H1 (cell line): ENCODE data around the gene LAIR2. TPM values are rescaled to one million over a fixed set of nuclear protein-coding genes. Genes with fewer than 3 reads are reported as not detected.

ENCODE experiments used
- CTCF ChIA-PET: fragments of 300-600 bp; sonication (Branson Sonifier 250); formaldehyde crosslinking; loops from one replicate; lab custom pipeline; 2021; ENCODE audit not compliant: partially characterized antibody; lab: Charles Lee
- POLR2A ChIA-PET: fragments of 300-600 bp; sonication (Branson Sonifier 250); formaldehyde crosslinking; loops from one replicate; lab custom pipeline; 2021; ENCODE audit warnings: inconsistent platforms; ENCODE audit not compliant: partially characterized antibody; lab: Charles Lee
- DNase-seq, 2 experiments: peaks; one replicate each; pipeline versions ENCODE4 v3.0.0 to v3.0.0-alpha.2; 2010 to 2022; ENCODE audit warnings: low spot score in 2 of 2, low read depth in 1 of 2, mixed read lengths in 1 of 2
- FAIRE-seq: peaks from 2 replicates; lab custom pipeline; 2011; peaks lifted over from hg19 to GRCh38; lab: Jason Lieb, UNC
- H2AFZ ChIP-seq: 2 replicates; pipeline ENCODE4 v1.8.1; 2012; ENCODE audit warnings: low read length, inconsistent platforms
- H2AK5ac ChIP-seq: 2 replicates; pipeline ENCODE4 v1.6.1; 2013; ENCODE audit warnings: low read depth, low read length
- H2BK120ac ChIP-seq: replicated peaks from 2 replicates; pipeline ENCODE3; 2013; ENCODE audit warnings: low read depth, low read length, inconsistent platforms
- H2BK12ac ChIP-seq: 2 replicates; pipeline ENCODE4 v1.6.1; 2013; ENCODE audit warnings: low read depth, low read length
- H2BK15ac ChIP-seq: 2 replicates; pipeline ENCODE4 v1.6.1; 2013; ENCODE audit warnings: low read length
- H2BK20ac ChIP-seq: 2 replicates; pipeline ENCODE4 v1.6.1; 2013; ENCODE audit warnings: low read length
- H2BK5ac ChIP-seq: 2 replicates; pipeline ENCODE4 v1.6.1; 2013; ENCODE audit warnings: low read depth, low read length
- H3K14ac ChIP-seq: 2 replicates; pipeline ENCODE4 v1.6.1; 2013; ENCODE audit warnings: inconsistent platforms; ENCODE audit not compliant: insufficient read length
- H3K18ac ChIP-seq: 2 replicates; pipeline ENCODE4 v1.6.1; 2013; ENCODE audit warnings: low read length; ENCODE audit errors: extremely low read depth
- H3K23ac ChIP-seq: 2 replicates; pipeline ENCODE4 v1.6.1; 2013; ENCODE audit warnings: inconsistent platforms; ENCODE audit not compliant: insufficient read length
- H3K23me2 ChIP-seq: 2 replicates; pipeline ENCODE4 v1.6.1; 2013; ENCODE audit warnings: low read depth, low read length
- H3K27ac ChIP-seq: 2 replicates; pipeline ENCODE4 v1.6.1; 2011; ENCODE audit warnings: low read depth, low read length, inconsistent platforms
- H3K27me3 ChIP-seq, 4 experiments: replicated peaks in 1 of 4; 1 replicate in 1 of 4; 2 replicates in 3 of 4; pipeline versions ENCODE4 v1.6.1 to v1.8.1; 2011 to 2013; ENCODE audit warnings: low read length in 3 of 4, mild to moderate bottlenecking in 3 of 4, inconsistent platforms in 2 of 4, mixed read lengths in 2 of 4, moderate library complexity in 1 of 4; ENCODE audit not compliant: control insufficient read depth in 3 of 4, insufficient read depth in 3 of 4; ENCODE audit errors: extremely low read depth in 1 of 4
- H3K36me3 ChIP-seq, 4 experiments: 2 replicates each; pipeline versions ENCODE4 v1.6.1 to v1.8.1; 2011 to 2013; ENCODE audit warnings: mild to moderate bottlenecking in 4 of 4, low read length in 3 of 4, moderate library complexity in 2 of 4, control low read depth in 1 of 4, inconsistent platforms in 1 of 4; ENCODE audit not compliant: insufficient read depth in 4 of 4, control insufficient read depth in 2 of 4
- H3K4ac ChIP-seq: replicated peaks from 2 replicates; pipeline ENCODE3; 2013; ENCODE audit warnings: low read length, low read depth, mixed read lengths, inconsistent platforms; ENCODE audit not compliant: insufficient read length
- H3K4me1 ChIP-seq, 4 experiments: replicated peaks in 1 of 4; 1 replicate in 1 of 4; 2 replicates in 3 of 4; pipeline versions ENCODE4 v1.6.1 to v1.8.1; 2011 to 2013; ENCODE audit warnings: low read length in 3 of 4, inconsistent platforms in 2 of 4, mixed read lengths in 1 of 4; ENCODE audit not compliant: insufficient read depth in 4 of 4, control insufficient read depth in 3 of 4
- H3K4me2 ChIP-seq, 2 experiments: 2 replicates each; pipeline versions ENCODE4 v1.6.1 to v1.8.1; 2011 to 2013; ENCODE audit warnings: low read depth in 2 of 2, low read length in 2 of 2, control low read depth in 1 of 2, inconsistent platforms in 1 of 2, mild to moderate bottlenecking in 1 of 2; ENCODE audit not compliant: insufficient read depth in 1 of 2
- H3K4me3 ChIP-seq, 4 experiments: fragments of 200-600, 300-600 bp in 1 of 4; sonication (generic), shearing (Covaris generic), sonication (Bioruptor Twin) in 1 of 4; 2 replicates each; pipeline versions ENCODE4 v1.5.1 to v1.8.1; 2011 to 2016; ENCODE audit warnings: low read length in 4 of 4, low read depth in 3 of 4, control low read depth in 2 of 4, inconsistent platforms in 2 of 4, mild to moderate bottlenecking in 2 of 4, mixed read lengths in 1 of 4, moderate library complexity in 1 of 4; ENCODE audit not compliant: insufficient read depth in 2 of 4; ENCODE audit errors: extremely low read depth in 1 of 4
- H3K56ac ChIP-seq: replicated peaks from 2 replicates; pipeline ENCODE3; 2013; ENCODE audit warnings: low read depth, mild to moderate bottlenecking, mixed read lengths, low read length, inconsistent platforms; ENCODE audit not compliant: insufficient read length
- H3K79me1 ChIP-seq: 2 replicates; pipeline ENCODE4 v1.6.1; 2013; ENCODE audit warnings: low read depth, low read length, control low read depth
- H3K79me2 ChIP-seq, 2 experiments: 2 replicates each; pipeline versions ENCODE4 v1.6.1 to v1.8.1; 2012 to 2013; ENCODE audit warnings: low read length in 2 of 2, mild to moderate bottlenecking in 2 of 2, inconsistent platforms in 1 of 2; ENCODE audit not compliant: insufficient read depth in 2 of 2, control insufficient read depth in 1 of 2
- H3K9ac ChIP-seq, 4 experiments: replicated peaks in 1 of 4; 1 replicate in 1 of 4; 2 replicates in 3 of 4; pipeline versions ENCODE4 v1.6.1 to v1.8.1; 2011 to 2013; ENCODE audit warnings: low read depth in 3 of 4, low read length in 3 of 4, control low read depth in 2 of 4, mild to moderate bottlenecking in 2 of 4, moderate library complexity in 2 of 4, inconsistent platforms in 1 of 4; ENCODE audit errors: extremely low read depth in 1 of 4
- H3K9me3 ChIP-seq, 2 experiments: 2 replicates each; pipeline versions ENCODE4 v1.6.1 to v1.8.1; 2012 to 2013; ENCODE audit warnings: mild to moderate bottlenecking in 2 of 2, moderate library complexity in 2 of 2, control low read depth in 1 of 2, inconsistent platforms in 1 of 2, low read depth in 1 of 2, low read length in 1 of 2, mixed read lengths in 1 of 2; ENCODE audit not compliant: insufficient read depth in 2 of 2
- H4K20me1 ChIP-seq, 2 experiments: replicated peaks in 1 of 2; 2 replicates each; pipeline versions ENCODE3 to v1.8.1; 2011 to 2013; ENCODE audit warnings: inconsistent platforms in 2 of 2, low read length in 2 of 2, mild to moderate bottlenecking in 1 of 2; ENCODE audit not compliant: insufficient read depth in 2 of 2, control insufficient read depth in 1 of 2
- H4K5ac ChIP-seq: 2 replicates; pipeline ENCODE4 v1.6.1; 2013; ENCODE audit warnings: low read length, low read depth, mixed read lengths, inconsistent platforms; ENCODE audit not compliant: insufficient read length
- H4K8ac ChIP-seq: 2 replicates; pipeline ENCODE4 v1.8.0; 2013; ENCODE audit warnings: mild to moderate bottlenecking, moderate library complexity, low read length, inconsistent platforms; ENCODE audit not compliant: insufficient read depth; ENCODE audit errors: extremely low read depth
- H4K91ac ChIP-seq: replicated peaks from 2 replicates; pipeline ENCODE3; 2013; ENCODE audit warnings: low read length, mixed read lengths, inconsistent platforms; ENCODE audit not compliant: insufficient read length
- POLR2A ChIP-seq, 2 experiments: IDR thresholded peaks; 1 replicate in 1 of 2; 2 replicates in 1 of 2; pipeline ENCODE4 v1.6.1; 2011; ENCODE audit warnings: low read depth in 2 of 2, low read length in 2 of 2, mild to moderate bottlenecking in 2 of 2; ENCODE audit errors: control extremely low read depth in 1 of 2
- SP4 ChIP-seq: IDR thresholded peaks from 2 replicates; pipeline ENCODE4 v1.6.1; 2012; ENCODE audit warnings: low read length, inconsistent platforms
- WGBS, 2 experiments: shearing (Covaris generic) in 1 of 2; methylation state at CpG; one replicate each; pipeline versions ENCODE4 v1.1.6 to v1.1.7; 2013 to 2015; ENCODE audit warnings: low lambda C conversion rate in 2 of 2, mixed read lengths in 2 of 2, inconsistent platforms in 1 of 2, low coverage in 1 of 2, missing lambda C conversion rate in 1 of 2; ENCODE audit not compliant: insufficient replicate concordance in 2 of 2, insufficient coverage in 1 of 2, insufficient read length in 1 of 2; ENCODE audit errors: extremely low coverage in 1 of 2, missing lambda C conversion rate in 1 of 2; 5-methylcytosine and 5-hydroxymethylcytosine counted together
- polyA plus RNA-seq, 7 experiments: library from polyadenylated mRNA; depleted of rRNA in 3 of 7; stranded (reverse) in 5 of 7; unstranded in 2 of 7; fragments of >200 nt in 5 of 7; fragments of 200-250 nt in 2 of 7; gene quantifications; 1 replicate in 5 of 7; 2 replicates in 1 of 7; 4 replicates in 1 of 7; pipeline versions ENCODE4 v1.2.1 to v1.2.3, GENCODE V29; 2011 to 2013; ENCODE audit warnings: missing spikeins in 2 of 7, mixed read lengths in 2 of 7
- total RNA-seq: library from RNA; stranded (reverse); fragmentation: NEBNext Ultra II Directional; extraction: Animal tissue kit (Norgen Biotek cat#: 25700); gene quantifications from 2 replicates; pipeline ENCODE4 v1.2.1, GENCODE V29; 2021

LAIR2 gene
- total and polyA plus RNA-seq, 2 of the 8 experiments (the other 6 are each of a cell fraction or from before 2014, with no cell fraction given): not detected

DNA sequence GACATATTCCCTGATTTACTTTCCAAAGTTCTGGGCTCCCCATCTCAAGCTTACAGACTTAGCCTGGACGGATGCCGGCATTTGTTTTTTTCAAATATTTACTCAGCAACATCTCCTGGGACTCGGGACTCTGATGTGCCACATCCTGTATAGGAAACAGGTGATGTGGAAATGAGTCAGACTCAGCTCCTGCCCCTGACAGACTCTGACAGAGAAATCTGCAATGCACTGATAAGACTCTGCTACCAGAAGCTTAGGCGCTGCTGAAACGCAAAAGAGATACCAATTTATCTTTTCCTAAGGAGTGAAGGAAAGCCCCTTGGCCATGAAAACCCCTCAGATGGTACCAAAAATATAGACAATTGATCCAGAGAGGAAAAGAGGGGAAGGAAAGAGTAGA is 16.2 kb downstream of the LAIR2 start:
- H3K4me2 ChIP-seq: no peak overlapping the region
- no peak overlapping the region for H4K8ac ChIP-seq
- no peak overlapping the region for H3K14ac ChIP-seq
- FAIRE-seq: no peak
- no peak overlapping the region for H4K91ac ChIP-seq
- H2BK12ac ChIP-seq: no peak overlapping the region
- H2BK15ac ChIP-seq: no peak overlapping the region
- no peak overlapping the region for H3K27ac ChIP-seq
- no peak overlapping the region for H4K5ac ChIP-seq
- H3K9ac ChIP-seq: no peak overlapping the region
- H3K27me3 ChIP-seq: no peaks in the 10 kb centered on the region
- H2BK20ac ChIP-seq: no peak overlapping the region
- no peak overlapping the region for H3K4ac ChIP-seq
- H4K20me1 ChIP-seq: no peaks in the 10 kb centered on the region
- no peaks in the 10 kb centered on the region for H3K79me1 ChIP-seq
- no peaks in the 10 kb centered on the region for H3K23me2 ChIP-seq
- CTCF ChIA-PET: interaction anchor here (0.6 to 1.5 kb wide), 3 partner anchors 37 to 79 kb away, joined by 3 to 5 read pairs (median 3); no protein-coding TSS in a partner anchor
- no peak overlapping the region for H3K23ac ChIP-seq
- H3K18ac ChIP-seq: no peak overlapping the region
- no peak overlapping the region for H3K56ac ChIP-seq
- H3K4me1 ChIP-seq: no peaks in the 10 kb centered on the region
- H3K79me2 ChIP-seq: no peaks in the 10 kb centered on the region
- no peaks in the 10 kb centered on the region for H3K36me3 ChIP-seq
- H3K9me3 ChIP-seq: peaks cover 59 to 85% of the 10 kb centered on the region in 2 experiments
- 91% methylated on average over 5 of the region's 5 CpGs; no CpG with 5 or more reads in 1 of the 2 experiments for WGBS, 2 experiments
- H2AK5ac ChIP-seq: no peak overlapping the region
- TF ChIP-seq POLR2A (IDR thresholded peaks at IDR 0.05; ENCODE audit: control extremely low read depth in 1 of 2, low read depth in 2 of 2, low read length in 2 of 2) (no peak), SP4 (no peak)
- TF ChIP-seq, all 59 proteins: peak for 0
- no peak overlapping the region for H2BK5ac ChIP-seq
- no peak overlapping the region for H3K4me3 ChIP-seq
- POLR2A ChIA-PET: no interaction called here
- H2AFZ ChIP-seq: no peak overlapping the region
- no peak for DNase-seq
- H2BK120ac ChIP-seq: no peak overlapping the region
